Neural progenitor cell (in vitro differentiated cells): ENCODE measurements around the gene GNAZ.

ENCODE experiments used
- EZH2 ChIP-seq: fragments of 200-600 bp; sonication (generic); IDR thresholded peaks from 2 replicates; pipeline ENCODE4 v1.6.1; 2017; ENCODE audit warnings: antibody characterized with exemption, mild to moderate bottlenecking, moderate library complexity
- TF ChIP-seq, protein P1 (sequence below): fragments of 200-600 bp; sonication (generic); IDR thresholded peaks from 2 replicates; pipeline ENCODE4 v1.5.1; 2017; ENCODE audit warnings: antibody characterized with exemption, mild to moderate bottlenecking

GRCh38 chr22:23150762-23151161, 80.4 kb downstream of the GNAZ start:
- TF ChIP-seq, protein P1, sequence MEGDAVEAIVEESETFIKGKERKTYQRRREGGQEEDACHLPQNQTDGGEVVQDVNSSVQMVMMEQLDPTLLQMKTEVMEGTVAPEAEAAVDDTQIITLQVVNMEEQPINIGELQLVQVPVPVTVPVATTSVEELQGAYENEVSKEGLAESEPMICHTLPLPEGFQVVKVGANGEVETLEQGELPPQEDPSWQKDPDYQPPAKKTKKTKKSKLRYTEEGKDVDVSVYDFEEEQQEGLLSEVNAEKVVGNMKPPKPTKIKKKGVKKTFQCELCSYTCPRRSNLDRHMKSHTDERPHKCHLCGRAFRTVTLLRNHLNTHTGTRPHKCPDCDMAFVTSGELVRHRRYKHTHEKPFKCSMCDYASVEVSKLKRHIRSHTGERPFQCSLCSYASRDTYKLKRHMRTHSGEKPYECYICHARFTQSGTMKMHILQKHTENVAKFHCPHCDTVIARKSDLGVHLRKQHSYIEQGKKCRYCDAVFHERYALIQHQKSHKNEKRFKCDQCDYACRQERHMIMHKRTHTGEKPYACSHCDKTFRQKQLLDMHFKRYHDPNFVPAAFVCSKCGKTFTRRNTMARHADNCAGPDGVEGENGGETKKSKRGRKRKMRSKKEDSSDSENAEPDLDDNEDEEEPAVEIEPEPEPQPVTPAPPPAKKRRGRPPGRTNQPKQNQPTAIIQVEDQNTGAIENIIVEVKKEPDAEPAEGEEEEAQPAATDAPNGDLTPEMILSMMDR: no peak
- TF ChIP-seq EZH2: no peak
